Fibroblast of peridontal ligament (primary cell): Measurements from ENCODE around the gene DNM2.
"Not testable (repeated sequence)": the region's sequence is repeated elsewhere in the genome, so short reads cannot be mapped to it uniquely, and the experiment has no call there.

Source experiments
- DNase-seq: peaks from one replicate; pipeline ENCODE4 v3.0.0-alpha.2; 2010; ENCODE audit errors: extremely low read depth

The DNM2 gene

DNA sequence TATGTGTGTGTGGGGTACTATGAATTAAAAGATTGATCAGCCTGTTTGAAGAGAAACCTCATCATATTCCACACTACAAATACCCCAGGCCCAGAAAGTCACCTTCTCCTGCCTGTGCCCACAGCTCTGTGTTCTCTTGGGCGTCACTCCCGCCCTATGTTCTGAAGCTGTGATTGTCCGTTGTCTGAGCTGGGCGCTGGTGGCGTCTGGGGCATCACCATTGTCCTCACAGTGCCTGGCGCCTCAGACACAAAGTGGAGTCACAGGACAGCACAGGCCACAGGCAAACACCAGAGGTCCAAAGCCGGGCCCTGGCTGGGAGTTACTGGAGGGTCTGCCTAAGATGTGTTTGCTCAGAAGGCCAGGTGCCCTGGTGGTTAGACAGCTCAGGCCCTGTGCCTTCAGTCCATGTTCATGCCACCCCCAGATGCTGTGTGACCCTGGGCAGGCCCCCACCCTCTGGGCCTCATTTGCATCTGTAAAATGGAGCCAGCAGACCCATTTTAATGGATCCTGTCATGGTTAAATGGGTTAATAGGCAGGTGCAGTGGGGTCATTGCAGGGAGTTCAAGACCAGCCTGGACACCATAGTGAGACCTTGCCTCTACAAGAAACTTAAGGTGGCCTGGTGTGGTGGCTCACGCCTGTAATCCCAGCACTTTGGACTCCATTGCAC lies 34.5 kb downstream of the DNM2 start:
- DNase-seq = no peak

DNA sequence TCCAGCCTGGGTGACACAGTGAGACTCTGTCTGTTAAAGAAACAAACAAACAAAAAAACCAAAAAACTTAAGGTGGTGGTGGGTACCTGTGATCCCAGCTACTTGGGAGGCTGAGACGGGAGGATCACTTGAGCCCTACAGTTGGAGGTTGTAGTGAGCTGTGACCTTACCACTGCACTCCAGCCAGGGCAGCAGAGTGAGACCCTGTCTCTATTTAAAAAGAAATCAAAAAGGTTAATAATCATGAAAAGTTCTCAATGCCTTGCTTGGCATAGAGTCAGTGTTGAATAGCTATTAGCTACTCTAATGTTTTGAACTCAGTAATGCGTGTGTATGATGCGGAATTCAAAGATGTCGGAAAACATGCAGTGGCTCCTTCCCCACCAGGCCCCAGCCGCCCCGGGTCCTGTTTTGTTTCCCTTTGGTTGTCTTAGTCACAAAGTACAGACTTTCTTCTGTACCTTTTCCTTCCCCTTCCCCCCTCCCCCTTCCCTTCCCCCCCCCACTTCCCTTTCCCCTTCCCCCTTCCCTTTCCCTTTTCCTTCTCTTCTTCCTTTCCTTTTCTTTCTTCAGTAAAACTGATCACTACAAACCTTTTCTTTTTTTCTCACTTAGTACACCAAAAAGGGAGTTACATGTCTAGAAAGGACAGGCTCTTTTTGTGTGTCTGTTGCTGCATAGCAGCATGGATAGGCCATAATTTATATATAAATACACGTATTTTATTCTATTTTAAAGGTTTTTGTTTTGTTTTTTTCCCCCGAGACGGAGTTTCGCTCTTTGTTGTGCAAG lies 35.2 kb downstream of the DNM2 start:
- DNase-seq = no peak

DNA sequence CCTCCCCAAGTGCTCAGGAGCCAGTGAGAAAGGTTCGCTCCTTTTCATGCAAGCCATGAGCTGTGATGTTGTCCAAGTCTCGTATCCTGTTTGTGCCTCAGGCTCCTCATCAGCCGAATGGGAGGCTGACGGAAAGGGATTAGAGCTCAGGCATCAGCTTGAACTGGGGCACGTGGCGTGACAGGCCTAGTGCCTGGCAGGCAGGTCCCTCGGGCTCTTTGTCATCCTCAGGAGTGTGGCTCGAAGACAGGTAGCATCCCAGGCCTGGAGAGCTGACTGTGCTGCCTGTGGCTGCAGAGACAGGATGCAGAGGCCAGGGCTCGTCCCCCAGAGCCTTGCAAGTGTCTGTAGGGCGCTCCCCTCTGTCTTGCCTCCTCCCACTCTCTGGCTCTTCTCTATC lies 38.5 kb downstream of the DNM2 start:
- no peak for DNase-seq

DNA sequence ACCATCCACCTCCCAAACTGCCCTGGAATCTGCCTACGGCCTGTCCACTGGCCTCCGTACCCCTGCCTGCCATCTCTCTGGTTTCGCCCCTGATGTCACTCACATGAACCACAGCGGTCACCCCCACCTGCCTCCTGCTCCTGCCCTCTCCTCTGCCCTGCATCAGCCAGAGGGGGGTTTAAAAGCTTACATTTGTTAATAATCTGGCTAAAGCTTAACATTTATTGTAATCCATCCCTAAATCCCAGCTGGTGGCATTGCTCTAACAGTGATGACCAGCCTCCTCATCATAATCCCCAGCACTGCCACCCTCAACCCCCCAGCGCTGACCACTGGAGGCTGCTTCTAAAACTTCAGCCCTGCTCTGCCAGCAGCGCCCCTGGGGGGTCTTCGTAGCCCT lies 38.9 kb downstream of the DNM2 start:
- no peak for DNase-seq

DNA sequence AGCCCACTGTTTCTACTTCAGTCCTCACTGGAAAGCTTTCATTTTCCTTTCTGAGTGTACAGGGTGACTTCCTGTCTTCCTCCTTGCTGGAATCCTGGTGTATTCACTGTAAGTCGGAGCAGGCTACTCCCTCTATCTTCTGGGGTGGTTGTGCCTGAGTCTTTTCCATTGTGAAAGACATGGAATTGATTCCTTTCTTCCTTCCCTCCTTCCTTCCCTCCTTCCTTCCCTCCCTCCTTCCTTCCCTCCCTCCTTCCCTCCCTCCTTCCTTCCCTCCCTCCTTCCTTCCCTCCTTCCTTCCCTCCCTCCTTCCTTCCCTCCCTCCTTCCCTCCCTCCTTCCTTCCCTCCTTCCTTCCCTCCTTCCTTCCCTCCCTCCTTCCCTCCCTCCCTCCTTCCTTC lies 40.2 kb downstream of the DNM2 start:
- not testable (repeated sequence) for DNase-seq

DNA sequence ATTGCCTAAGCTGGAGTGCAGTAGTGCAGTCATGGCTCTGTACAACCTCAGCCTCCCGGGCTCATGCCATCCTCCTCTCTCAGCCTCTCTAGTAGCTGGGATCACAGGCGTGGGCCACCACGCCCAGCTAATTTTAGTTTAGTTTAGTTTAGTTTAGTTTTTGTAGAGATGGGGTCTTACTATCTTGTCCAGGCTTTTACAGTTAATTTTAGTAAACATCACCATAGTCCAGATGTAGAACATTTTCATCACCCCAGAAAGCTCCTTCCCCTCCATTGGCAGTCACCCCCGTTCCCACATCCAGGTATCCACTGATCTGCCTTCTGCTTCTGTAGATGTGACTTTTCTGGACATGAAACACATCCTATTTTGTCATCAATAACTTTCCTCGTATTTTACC lies 41.1 kb downstream of the DNM2 start:
- no peak for DNase-seq

DNA sequence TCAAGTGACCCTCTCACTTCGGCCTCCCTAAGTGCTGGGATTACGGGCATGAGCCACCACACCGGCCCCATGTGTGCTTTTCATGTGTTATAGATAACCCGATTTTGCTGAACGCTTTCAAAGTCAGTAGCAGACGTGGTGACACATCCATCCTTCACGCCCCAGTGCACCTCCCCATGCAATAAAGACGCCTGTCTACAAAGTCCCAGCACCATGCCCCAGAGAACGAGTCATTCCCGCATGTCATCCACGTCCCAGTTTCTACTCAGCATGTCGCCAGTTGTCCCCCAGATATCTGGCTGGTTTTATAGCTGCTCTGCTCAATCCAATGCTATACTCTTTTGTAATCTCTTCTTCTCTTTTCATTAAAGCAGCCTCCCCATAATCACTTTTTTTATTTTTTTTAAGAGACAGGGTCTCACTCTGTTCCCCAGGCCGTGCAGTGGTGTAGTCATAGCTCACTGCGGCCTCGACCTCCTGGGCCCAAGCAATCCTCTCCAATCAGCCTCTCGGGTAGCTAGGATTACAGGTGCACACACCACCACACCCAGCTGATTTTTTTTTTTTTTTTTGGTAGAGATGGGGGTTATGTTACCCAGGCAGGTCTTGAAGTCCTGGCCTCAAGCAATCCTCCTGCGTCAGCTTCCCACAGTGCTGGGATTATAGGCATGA lies 42.5 kb downstream of the DNM2 start:
- DNase-seq = no peak

DNA sequence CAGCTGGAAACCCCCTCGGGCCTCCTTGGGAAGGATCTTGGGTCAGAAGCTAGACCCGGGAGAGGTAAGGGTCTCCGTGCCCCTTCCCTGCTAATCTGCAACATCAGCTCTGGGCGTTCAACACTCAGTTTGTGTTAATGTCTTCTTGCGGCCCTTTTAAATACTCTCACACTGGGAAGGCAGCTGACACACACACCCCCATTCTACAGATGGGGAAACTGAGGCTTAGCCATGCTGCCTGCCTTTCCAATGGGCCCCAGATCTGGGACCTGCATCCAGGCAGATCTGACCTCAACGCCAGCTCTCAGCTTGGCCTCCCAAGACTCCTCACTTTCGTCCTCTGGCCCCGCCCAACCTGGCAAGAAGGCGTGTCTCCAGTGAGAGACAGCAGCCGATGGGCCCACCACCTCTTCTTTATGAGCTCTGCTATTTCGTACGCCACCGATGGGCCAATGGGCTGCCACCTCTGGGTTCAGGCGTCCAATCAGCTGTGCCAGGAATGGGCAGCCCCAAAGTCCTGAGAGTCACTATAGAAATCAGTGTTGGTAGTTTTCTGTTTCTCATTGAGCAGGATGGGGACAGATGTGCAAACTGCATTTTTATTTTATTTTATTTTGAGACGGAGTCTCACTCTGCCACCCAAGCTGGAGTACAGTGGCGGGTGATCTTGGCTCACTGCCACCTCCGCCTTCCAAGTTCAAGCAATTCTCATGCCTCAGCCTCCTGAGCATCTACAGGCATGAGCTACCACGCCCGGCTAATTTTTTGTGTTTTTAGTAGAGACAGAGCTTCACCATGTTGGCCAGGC lies 43.8 kb downstream of the DNM2 start:
- DNase-seq = no peak

DNA sequence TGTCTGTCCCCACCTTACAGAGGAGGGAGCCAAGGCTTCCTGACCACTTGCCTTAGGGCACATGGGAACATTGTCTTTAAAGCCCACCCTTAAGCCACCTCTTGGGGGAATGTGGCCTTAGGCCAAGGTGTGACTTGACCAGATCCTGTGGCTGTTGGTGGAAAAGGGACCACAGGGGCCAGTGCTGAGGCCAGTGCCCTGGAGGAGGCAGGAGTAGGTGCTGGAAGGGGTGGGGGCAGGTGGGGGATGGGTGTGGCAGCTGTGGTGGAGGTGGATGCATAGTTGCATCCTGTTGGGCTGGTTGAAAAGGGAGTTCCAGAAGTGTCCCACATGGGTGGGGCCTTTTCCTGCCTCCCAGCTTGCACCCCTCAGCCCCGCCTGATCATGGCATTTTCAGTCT lies 44.8 kb downstream of the DNM2 start:
- no peak for DNase-seq

DNA sequence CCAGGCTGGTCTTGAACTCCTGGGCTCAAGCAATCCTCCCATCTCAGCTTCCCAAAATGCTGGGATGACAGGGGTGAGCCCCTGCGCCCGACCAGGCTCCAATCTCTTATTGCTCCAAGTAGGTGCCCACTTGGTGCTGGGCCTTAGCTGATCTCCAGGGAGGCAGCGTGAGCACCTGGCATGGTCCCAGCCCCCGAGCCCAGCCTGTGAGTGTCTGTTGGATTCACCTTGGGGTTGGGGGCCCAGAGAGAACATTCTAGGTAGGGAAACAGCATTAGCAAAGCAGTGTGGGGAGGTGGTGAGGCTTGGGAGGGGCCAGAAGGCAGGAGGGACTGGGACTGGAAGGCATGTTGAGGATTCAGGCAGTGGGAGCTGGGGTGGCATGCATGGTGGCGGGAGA lies 45.5 kb downstream of the DNM2 start:
- DNase-seq = no peak

DNA sequence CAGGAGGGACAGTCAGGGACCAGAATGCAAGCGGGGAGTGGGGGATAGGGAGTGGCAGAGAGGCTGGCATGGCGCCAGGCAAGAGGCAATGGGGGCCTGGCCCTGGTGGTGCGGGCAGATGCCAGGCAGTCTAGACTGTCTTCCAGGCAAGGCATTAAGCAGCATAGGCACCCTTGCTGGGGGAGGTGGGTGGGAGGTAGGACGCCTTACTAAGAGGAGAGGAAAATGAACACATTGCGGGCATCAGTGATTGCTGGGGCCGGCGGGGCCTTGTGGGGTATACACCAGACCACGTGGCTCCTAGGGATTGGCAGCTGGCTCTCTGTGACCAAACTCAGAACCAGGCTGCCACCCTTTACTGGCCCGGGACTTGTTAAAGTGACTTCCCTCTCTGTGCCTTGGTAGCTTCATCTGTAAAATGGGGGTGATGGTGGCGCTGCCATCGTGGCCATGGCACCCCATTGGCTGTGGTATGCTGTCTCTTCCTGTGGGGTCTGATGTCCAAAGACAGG lies 46.0 kb downstream of the DNM2 start:
- no peak for DNase-seq

DNA sequence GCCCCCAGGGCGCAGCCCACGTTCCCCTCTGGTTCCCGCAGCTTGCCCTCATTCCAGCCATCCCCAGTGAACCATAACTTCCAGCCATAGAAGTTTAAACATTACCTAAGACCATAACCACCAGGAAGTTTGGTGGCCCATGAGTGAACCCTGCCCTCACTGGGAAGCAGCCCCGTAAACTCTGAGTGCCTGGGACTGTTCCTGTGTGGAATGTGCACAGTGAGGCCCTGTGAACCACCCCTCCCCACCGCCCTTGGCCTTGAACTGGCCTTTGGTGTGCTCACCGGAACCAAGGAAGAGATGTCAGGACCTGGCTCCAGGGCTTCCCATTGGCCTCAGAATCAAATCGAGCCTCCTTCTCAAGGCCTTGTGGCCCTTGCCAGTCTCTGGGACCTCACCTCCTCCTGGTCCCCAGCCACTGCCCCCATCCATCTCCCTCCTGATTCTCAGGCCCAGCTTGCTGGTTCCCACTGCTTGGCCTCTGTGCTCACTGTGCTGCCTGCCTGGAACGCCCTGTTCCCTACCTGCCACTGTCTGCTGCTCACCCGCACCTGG lies 46.5 kb downstream of the DNM2 start:
- no peak for DNase-seq

DNA sequence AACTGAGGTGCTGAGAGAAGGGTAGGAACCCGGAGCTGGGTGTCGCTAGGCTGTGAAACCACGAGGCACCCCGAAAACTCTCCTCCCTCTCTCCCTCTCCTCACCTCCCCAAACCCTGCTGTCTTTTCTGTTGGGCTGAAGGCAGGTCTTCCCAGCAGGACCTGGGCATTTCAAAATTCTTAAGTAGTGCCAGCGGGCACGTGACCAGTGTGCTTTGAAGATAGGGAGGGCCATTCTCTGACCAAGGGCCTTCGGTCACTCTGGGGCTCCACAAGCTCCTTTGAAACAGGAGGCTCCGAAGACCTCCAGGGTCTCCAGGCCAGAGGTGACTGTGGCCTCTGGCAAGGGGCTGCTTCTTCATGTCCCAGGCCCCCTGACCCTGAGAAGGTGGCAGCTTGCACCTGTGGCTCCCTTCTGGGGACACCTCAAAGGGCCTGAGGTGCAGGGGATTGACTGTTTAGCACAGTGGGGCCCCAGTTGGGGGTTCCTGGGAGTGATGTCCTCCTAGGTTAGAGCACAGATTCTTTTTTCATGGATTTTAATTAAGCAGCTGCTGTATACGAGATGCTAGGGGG lies 48.3 kb downstream of the DNM2 start:
- DNase-seq = no peak

DNA sequence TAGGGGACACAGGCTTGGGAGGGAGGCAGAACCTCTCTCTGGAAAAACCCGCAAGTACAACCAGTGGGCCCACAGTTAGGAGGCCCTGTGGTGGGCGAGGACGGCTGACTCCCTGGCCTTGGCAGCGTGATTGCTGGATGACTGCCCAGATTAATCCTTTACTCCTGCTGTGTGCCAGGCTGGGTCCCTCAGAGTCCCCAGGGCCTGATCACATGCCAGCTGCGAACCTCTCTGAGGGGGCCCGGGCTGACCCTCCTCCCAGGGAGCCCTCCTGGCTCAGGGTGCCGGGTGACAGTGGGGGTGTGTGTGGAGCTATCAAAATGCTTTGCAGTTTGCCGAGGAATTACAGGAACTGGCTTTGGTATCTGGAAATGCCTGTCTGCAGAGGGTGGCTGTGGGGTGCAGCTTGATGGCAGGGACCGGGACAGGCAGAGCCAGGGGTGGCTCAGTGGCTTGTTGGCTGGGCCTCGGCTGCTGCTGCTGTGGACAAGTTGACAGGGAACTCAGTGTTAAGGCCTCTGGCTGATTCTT lies 48.9 kb downstream of the DNM2 start:
- DNase-seq = peak; percentile 64

DNA sequence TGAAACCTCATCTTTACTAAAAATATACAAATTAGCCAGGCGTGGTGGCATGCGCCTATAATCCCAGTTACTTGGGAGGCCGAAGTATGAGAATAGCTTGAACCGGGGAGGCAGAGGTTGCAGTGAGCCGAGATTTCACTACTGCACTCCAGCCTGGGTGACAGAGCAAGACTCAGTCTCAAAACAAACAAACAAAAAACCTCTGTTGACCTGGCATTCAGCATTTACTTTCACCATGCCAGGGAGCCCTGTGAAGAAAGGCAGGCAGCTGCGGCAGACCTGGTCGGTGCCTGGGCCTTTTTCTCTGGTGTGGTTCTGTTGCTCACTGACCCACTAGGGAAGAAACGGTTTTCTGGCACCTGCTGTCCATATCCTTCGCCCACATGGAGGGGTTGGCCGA lies 49.8 kb downstream of the DNM2 start:
- DNase-seq = no peak

DNA sequence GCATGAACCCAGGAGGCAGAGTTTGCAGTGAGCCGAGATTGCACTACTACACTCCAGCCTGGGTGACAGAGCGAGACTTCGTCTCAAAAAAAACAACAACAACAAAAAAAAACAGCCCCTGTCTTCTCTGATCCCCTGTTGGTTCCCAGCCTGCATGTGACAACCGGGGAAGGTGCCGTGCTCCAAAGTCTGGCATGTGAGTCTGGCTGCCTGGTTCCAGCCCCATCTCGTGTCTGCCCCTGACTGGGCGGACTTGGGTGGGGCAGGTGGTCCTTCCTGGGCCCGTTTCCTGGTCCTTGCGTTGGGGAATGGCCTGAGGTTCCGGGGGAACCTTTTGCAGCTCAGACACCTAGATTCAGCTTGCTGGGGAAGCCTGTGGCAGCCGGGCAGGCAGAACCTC lies 50.5 kb downstream of the DNM2 start:
- DNase-seq = no peak

DNA sequence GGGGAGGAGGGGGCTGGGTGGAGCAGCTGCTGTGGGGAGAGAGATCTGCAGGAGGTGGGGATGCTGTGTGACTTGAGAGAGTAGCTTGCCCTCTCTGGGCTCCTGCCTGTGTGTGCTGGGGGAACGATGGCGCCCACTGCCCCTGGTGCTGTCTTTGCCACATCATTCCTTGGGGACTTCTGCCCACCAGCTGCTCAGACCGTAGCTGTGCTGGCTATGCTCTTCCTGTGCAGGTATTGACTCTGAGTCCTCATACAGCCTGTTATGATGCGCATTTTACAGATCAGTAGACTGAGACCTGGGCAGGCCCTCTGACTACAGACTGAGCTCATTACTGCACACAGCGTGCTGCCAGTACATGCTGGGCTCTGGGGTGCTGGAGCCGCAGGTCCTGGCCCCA lies 51.1 kb downstream of the DNM2 start:
- DNase-seq = no peak

DNA sequence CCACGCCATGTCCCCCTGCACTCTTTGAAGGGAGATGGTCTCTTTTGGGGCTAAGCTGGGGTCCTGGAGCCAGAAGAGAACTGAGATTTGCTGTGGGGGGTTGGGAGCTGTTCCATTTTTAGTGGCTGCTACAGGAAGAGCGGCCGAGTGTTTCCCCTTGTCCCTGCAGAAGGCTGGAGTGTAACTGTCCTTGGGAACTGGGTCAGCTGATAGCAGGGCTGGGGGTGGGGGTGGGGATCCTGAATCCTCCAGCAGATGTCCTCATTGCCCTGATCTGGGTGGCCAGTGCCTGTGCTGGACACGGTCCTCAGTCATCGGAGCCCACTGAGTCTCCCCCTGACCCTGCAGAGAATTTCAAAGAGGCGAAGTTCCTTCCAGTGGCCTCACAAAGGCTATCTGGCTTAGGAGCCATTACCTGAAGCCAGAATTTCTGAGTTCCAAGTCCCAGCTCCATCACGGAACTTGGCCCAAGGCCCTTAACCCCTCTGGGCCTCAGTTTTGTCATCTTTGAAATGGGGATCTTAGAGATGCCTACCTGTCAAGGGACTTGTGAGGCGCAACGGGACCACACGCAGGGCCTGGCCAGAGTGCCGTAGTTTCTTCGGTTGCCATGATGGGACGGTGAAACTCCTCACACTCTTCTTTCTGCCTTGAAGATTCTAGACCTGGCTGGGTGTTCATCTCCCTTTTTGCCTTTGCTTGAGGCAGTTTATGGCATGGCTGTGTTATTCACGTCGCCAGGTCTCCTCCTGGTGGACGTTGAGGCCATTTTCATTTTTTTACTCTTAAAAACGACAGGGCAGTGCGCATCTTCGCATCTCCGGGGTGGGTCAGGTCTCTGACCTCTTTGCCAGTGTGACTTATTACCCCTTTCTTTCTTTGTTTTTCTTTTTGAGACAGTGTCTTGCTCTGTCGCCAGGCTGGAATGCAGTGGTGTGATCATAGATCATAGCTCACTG lies 51.9 kb downstream of the DNM2 start:
- peak; percentile 56 for DNase-seq

DNA sequence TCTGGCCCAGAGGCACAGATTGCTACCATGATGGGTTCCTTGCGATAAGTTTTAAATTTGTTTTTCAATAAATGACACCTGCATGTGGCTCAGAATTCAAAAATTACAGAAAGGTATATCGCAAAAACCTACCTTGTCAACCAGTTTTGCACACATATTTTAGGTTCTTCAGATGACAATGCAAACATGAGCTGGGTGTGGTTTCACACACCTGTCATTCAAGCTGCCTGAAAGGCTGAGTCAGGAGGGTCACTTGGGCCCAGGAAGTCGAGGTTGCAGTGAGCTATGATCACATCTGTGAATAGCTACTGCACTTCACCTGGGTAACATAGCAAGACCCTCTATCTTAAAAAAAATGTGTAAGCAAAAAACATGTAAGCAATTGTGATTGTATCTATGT lies 56.1 kb downstream of the DNM2 start:
- DNase-seq = no peak

DNA sequence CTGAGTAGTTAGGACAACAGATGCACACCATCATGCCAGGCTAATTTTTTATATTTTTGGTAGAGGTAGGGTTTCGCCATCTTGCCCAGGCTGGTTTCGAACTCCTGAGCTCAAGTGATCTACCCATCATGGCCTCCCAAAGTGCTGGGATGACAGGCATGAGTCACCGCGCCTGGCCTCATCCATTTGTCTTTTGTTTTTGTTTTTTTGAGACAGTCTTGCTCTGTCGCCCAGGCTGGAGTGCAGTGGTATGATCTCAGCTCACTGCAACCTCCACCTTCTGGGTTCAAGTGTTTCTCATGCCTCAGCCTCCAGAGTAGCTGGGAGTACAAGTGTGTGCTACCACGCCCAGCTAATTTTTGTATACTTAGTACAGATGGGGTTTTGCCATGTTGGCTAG lies 57.0 kb downstream of the DNM2 start:
- no peak for DNase-seq
